ENCODE data around the gene OR6X1. TPM values are rescaled to one million over a fixed set of nuclear protein-coding genes. Genes with fewer than 3 reads are reported as not detected.

Gene OR6X1
- total and polyA plus RNA-seq, 2 of the 8 experiments (the other 6 are each of a cell fraction or from before 2014, with no cell fraction given) = not detected

DNA sequence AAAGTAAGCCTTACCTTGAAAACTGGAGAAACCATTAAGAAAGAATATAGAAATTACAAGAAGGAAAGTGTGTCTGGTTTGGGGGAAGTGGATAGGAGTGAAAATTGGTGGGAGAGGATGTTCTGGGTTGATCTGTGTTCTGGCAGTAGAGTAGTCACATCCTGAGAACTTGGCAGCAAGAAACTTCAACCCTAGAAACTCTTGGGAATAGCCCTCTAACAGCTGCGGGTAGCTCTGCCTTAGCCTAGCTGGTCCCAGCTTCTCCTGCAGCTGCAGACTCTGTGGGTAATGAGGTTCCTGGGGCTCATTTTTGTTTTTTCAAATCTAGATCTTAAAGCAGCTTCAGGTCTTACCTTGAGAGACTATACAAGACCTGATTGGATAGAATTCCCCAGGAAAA is 24.2 kb upstream of the OR6X1 start (continued):
- no peak for TF ChIP-seq RBBP5 (IDR thresholded peaks at IDR 0.05; ENCODE audit: borderline replicate concordance, low read depth, low read length)
- TF ChIP-seq HDAC2 (IDR thresholded peaks at IDR 0.05; ENCODE audit: borderline replicate concordance in 1 of 2, low read depth in 2 of 2, low read length in 2 of 2) = no peak
- TF ChIP-seq CHD1 (IDR thresholded peaks at IDR 0.05; ENCODE audit: low read depth, low read length) = no peak
